ENCODE data around the gene NT5C3A.

NT5C3A gene

GRCh38 chr7:33075818-33076518 is 13.4 kb upstream of the NT5C3A start:
- no peak for TF ChIP-seq CTCF (IDR thresholded peaks at IDR 0.05; ENCODE audit: insufficient read depth, missing control alignments)
- FAIRE-seq = no peak
- DNase-seq (ENCODE audit: insufficient read length, low spot score) = no peak

GRCh38 chr7:33073243-33073642 is 10.7 kb upstream of the NT5C3A start:
- no peak for TF ChIP-seq CTCF (IDR thresholded peaks at IDR 0.05; ENCODE audit: insufficient read depth, missing control alignments)
- DNase-seq (ENCODE audit: insufficient read length, low spot score) (no peak), FAIRE-seq (no peak)

- DNase-seq (ENCODE audit: insufficient read length, low spot score) (no peak), FAIRE-seq (no peak)
- no peak for TF ChIP-seq CTCF (IDR thresholded peaks at IDR 0.05; ENCODE audit: insufficient read depth, missing control alignments)
These were observed 9.9 kb upstream of the NT5C3A start for GRCh38 chr7:33072471-33072870.

GRCh38 chr7:33070831-33071230 is 8.3 kb upstream of the NT5C3A start:
- DNase-seq (ENCODE audit: insufficient read length, low spot score) (no peak), FAIRE-seq (no peak)
- TF ChIP-seq CTCF (IDR thresholded peaks at IDR 0.05; ENCODE audit: insufficient read depth, missing control alignments) = no peak

GRCh38 chr7:33070277-33070676 is 7.7 kb upstream of the NT5C3A start:
- no peak for FAIRE-seq
- no peak for TF ChIP-seq CTCF (IDR thresholded peaks at IDR 0.05; ENCODE audit: insufficient read depth, missing control alignments)

GRCh38 chr7:33067921-33068320 is 5.3 kb upstream of the NT5C3A start:
- no peak for DNase-seq (ENCODE audit: insufficient read length, low spot score)
- FAIRE-seq = no peak
- TF ChIP-seq CTCF (IDR thresholded peaks at IDR 0.05; ENCODE audit: insufficient read depth, missing control alignments) = no peak

More at GRCh38 chr7:33070277-33070676, 7.7 kb upstream of the NT5C3A start:
- no peak for DNase-seq (ENCODE audit: insufficient read length, low spot score)

- FAIRE-seq = no peak
- no peak for TF ChIP-seq CTCF (IDR thresholded peaks at IDR 0.05; ENCODE audit: insufficient read depth, missing control alignments)
- no peak for DNase-seq (ENCODE audit: insufficient read length, low spot score)
These were observed 4.2 kb upstream of the NT5C3A start for GRCh38 chr7:33066771-33067170.
